Loucy (cell line): ENCODE results near the gene SMARCA5.

Experiments used
- H2AFZ ChIP-seq: fragments of 200-600 bp; sonication (generic); 2 replicates; pipeline ENCODE4 v1.6.0; 2016; ENCODE audit warnings: antibody characterized with exemption, mild to moderate bottlenecking, low read length, moderate library complexity
- H3F3A ChIP-seq: fragments of 200-600 bp; 2 replicates; pipeline ENCODE4 v1.6.0; 2016; ENCODE audit warnings: antibody characterized with exemption, low read depth, mild to moderate bottlenecking
- H3K27me3 ChIP-seq: fragments of 200-600 bp; sonication (generic); 2 replicates; pipeline ENCODE4 v1.6.1; 2014; ENCODE audit warnings: low read length, mild to moderate bottlenecking; ENCODE audit not compliant: insufficient read depth, poor library complexity, severe bottlenecking
- H3K36me3 ChIP-seq: fragments of 200-600 bp; sonication (generic); 2 replicates; pipeline ENCODE4 v1.6.1; 2016; ENCODE audit warnings: low read length; ENCODE audit not compliant: insufficient read depth
- H3K4me1 ChIP-seq: fragments of 200-600 bp; sonication (generic); 2 replicates; pipeline ENCODE4 v1.5.1; 2014; ENCODE audit warnings: low read length, mild to moderate bottlenecking; ENCODE audit not compliant: insufficient read depth, poor library complexity, severe bottlenecking
- H3K4me2 ChIP-seq: fragments of 200-600 bp; sonication (generic); 2 replicates; pipeline ENCODE4 v1.6.0; 2014; ENCODE audit warnings: antibody characterized with exemption, low read length, low read depth, mild to moderate bottlenecking; ENCODE audit not compliant: poor library complexity, severe bottlenecking
- H3K4me3 ChIP-seq: fragments of 200-600 bp; sonication (generic); 2 replicates; pipeline ENCODE4 v1.5.1; 2014; ENCODE audit warnings: low read length, mild to moderate bottlenecking, mixed read lengths; ENCODE audit not compliant: poor library complexity, severe bottlenecking
- H3K79me2 ChIP-seq: fragments of 200-600 bp; sonication (generic); 2 replicates; pipeline ENCODE4 v1.6.1; 2014; ENCODE audit warnings: low read length; ENCODE audit not compliant: insufficient read depth
- H3K9ac ChIP-seq: fragments of 200-600 bp; sonication (generic); 2 replicates; pipeline ENCODE4 v1.6.0; 2014; ENCODE audit warnings: mild to moderate bottlenecking, low read depth, low read length, moderate library complexity; ENCODE audit not compliant: poor library complexity, severe bottlenecking
- H3K9me2 ChIP-seq: fragments of 200-600 bp; sonication (generic); replicated peaks from 2 replicates; pipeline ENCODE4 v1.6.1; 2016; ENCODE audit warnings: low read depth, low read length, mixed read lengths
- H3K9me3 ChIP-seq: fragments of 200-600 bp; sonication (generic); 2 replicates; pipeline ENCODE4 v1.6.1; 2014; ENCODE audit warnings: mild to moderate bottlenecking, antibody characterized with exemption, low read length, low read depth; ENCODE audit not compliant: insufficient read depth
- H4K20me1 ChIP-seq: fragments of 200-600 bp; sonication (generic); 2 replicates; pipeline ENCODE4 v1.6.0; 2014; ENCODE audit warnings: antibody characterized with exemption, low read length, mild to moderate bottlenecking; ENCODE audit not compliant: insufficient read depth, poor library complexity, severe bottlenecking
- EZH2phosphoT487 ChIP-seq: fragments of 200-600 bp; IDR thresholded peaks from 2 replicates; pipeline ENCODE4 v1.6.1; 2018; ENCODE audit warnings: antibody characterized with exemption, mild to moderate bottlenecking, moderate library complexity, borderline replicate concordance
- TF ChIP-seq, protein P1 (sequence below): fragments of 200-600 bp; sonication (generic); conservative IDR thresholded peaks from 2 replicates; pipeline ENCODE4 v1.5.1; 2014; ENCODE audit warnings: mild to moderate bottlenecking, antibody characterized with exemption, low read length

Gene SMARCA5

DNA sequence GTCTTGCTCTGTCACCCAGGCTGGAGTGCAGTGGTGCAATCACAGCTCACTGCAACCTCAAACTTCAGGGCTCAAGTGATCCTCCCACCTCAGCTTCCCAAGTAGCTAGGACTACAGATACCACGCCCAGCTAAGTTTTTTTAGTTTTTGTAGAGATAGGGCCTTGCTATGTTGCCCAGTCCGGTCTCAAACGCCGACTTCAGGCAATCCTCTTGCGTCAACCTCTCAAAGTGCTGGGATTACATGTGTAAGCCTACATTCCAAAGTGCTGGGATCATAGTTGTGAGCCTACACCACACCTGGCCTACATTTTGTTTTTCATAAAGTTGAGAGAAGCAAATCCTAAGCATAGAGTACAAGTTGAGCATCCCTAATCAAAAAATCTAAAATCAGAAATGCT, 42.2 kb downstream of the SMARCA5 start:
- no peaks in the 10 kb centered on the region for H3K27me3 ChIP-seq
- peaks cover 36% of the 10 kb centered on the region for H3K36me3 ChIP-seq
- peaks cover 3% of the 10 kb centered on the region for H3K4me1 ChIP-seq
- H3K79me2 ChIP-seq: peaks cover 12% of the 10 kb centered on the region; the same call in 1 of the 2 replicates
- TF ChIP-seq EZH2phosphoT487: no peak
- TF ChIP-seq, protein P1, sequence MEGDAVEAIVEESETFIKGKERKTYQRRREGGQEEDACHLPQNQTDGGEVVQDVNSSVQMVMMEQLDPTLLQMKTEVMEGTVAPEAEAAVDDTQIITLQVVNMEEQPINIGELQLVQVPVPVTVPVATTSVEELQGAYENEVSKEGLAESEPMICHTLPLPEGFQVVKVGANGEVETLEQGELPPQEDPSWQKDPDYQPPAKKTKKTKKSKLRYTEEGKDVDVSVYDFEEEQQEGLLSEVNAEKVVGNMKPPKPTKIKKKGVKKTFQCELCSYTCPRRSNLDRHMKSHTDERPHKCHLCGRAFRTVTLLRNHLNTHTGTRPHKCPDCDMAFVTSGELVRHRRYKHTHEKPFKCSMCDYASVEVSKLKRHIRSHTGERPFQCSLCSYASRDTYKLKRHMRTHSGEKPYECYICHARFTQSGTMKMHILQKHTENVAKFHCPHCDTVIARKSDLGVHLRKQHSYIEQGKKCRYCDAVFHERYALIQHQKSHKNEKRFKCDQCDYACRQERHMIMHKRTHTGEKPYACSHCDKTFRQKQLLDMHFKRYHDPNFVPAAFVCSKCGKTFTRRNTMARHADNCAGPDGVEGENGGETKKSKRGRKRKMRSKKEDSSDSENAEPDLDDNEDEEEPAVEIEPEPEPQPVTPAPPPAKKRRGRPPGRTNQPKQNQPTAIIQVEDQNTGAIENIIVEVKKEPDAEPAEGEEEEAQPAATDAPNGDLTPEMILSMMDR: no peak
- no peaks in the 10 kb centered on the region for H3K9me2 ChIP-seq
- H3K9me3 ChIP-seq: no peaks in the 10 kb centered on the region
- no peak overlapping the region for H3K9ac ChIP-seq
- no peaks in the 10 kb centered on the region for H4K20me1 ChIP-seq
- H3F3A ChIP-seq: no peaks in the 10 kb centered on the region
- no peak overlapping the region for H3K4me2 ChIP-seq
- no peak overlapping the region for H3K4me3 ChIP-seq
- no peak overlapping the region for H2AFZ ChIP-seq

DNA sequence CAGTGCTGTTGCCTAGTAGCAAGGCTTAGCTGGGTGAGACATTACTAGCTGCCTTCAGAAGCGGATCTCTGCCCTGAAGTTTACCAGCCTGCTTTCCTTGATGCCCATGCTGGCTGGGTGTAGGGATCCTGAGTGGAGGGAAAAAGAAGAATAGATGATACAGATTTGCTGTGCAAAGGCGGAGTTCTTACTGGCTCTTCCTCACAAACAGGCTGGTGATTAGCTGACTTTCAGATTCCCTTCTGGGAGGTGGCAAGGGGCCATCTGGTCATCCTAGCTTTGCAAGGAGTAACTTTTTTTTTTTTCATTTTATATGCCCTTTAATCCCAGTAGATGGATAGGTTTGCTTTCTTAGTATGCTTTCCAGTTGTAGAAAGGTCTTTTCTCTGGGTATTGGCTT, 44.8 kb downstream of the SMARCA5 start:
- H3K36me3 ChIP-seq: peaks cover 14% of the 10 kb centered on the region
- TF ChIP-seq, protein P1: no peak
- TF ChIP-seq EZH2phosphoT487: no peak
- peak overlapping the region; percentile 74 for H3K4me2 ChIP-seq
- no peak overlapping the region for H3K4me3 ChIP-seq
- H3K9me3 ChIP-seq: no peaks in the 10 kb centered on the region
- H3K9ac ChIP-seq: no peak overlapping the region
- peaks cover 15% of the 10 kb centered on the region; the same call in 1 of the 2 replicates for H3K79me2 ChIP-seq
- H3K4me1 ChIP-seq: peaks cover 7% of the 10 kb centered on the region
- H3K27me3 ChIP-seq: no peaks in the 10 kb centered on the region
- no peak overlapping the region for H2AFZ ChIP-seq
- H4K20me1 ChIP-seq: no peaks in the 10 kb centered on the region
- H3K9me2 ChIP-seq: no peaks in the 10 kb centered on the region
- H3F3A ChIP-seq: no peaks in the 10 kb centered on the region

DNA sequence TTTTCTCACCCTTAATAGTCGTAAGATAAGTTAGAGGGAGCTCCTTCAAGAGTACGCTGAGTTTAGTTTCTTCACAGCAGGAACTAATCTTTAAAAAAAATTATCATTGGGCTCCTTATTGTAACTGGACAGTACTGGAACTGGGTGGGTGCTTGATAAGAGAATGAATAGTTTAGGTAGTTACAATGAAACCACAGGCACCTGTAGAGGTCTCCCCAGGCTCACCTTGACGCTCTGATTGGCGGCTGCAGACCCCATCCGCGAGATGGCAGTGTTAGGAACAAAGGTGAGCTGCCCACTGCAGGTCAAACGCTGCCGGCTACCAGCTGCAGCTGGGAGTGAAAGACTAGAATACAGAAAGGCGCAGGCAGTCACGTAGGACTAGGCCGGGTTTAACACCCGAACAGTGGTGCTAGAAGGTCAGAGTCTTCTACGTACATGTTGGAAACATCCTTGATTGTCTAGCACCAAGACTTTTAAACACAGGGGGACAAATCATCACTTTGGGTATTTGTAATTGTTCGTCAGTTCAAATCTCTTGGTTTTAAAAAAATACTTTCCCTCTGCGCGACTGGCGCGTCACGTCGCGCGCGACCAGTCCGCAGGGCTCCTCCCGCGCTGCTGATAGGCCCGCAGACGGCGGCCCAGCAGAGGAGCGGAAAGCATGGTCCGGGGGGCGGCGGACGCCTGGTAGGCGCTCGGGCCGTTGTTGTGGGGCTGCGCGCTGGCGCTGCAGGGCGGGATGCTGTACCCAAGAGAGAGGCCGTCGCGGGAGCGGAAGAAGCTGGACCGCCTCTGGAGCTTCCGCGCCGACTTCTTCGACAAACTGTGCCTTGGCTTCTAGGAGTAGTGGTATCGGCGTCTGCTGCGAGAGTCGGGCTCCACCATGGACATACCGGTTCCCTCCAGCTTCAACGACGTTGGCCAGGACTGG, 45.6 kb downstream of the SMARCA5 start:
- Histone ChIP-seq H3K9me2 (no peaks in the 10 kb centered on the region), H3K36me3 (peaks cover 7% of the 10 kb centered on the region), H3F3A (no peaks in the 10 kb centered on the region), H3K9me3 (no peaks in the 10 kb centered on the region), H3K4me2 (peak overlapping the region; percentile 74), H4K20me1 (no peaks in the 10 kb centered on the region), H3K27me3 (no peaks in the 10 kb centered on the region), H3K79me2 (peaks cover 15% of the 10 kb centered on the region; the same call in 1 of the 2 replicates), H3K4me3 (peak overlapping the region; percentile 89), H3K4me1 (peaks cover 7% of the 10 kb centered on the region), H3K9ac (peak overlapping the region; percentile 74), H2AFZ (peak overlapping the region; percentile 97)
- TF ChIP-seq, protein P1: peak; percentile 98
- no peak for TF ChIP-seq EZH2phosphoT487
